HG02970 (cell line): ENCODE data around the gene CDH7.

Experiments used
- ATAC-seq: cut with Tn5 transposase; IDR thresholded peaks from one replicate; pipeline ENCODE4 v1.9.1; 2021; ENCODE audit warnings: mild to moderate bottlenecking, moderate library complexity, moderate number of reproducible peaks; ENCODE audit not compliant: unreplicated experiment, low FRiP score

The CDH7 gene

GRCh38 chr18:65750389-65751154, at the start of gene CDH7:
Gene CDH7, plus strand, starts transcription at chr18:65751012. Its CDS starts 11,831 bp downstream, at chr18:65762843.
- no peak for ATAC-seq

GRCh38 chr18:65704046-65704445, 46.8 kb upstream of the CDH7 start:
- ATAC-seq = no peak

- ATAC-seq = no peak
Measured at GRCh38 chr18:65706646-65707045, 44.2 kb upstream of the CDH7 start.

- no peak for ATAC-seq
Measured at GRCh38 chr18:65711493-65711892, 39.3 kb upstream of the CDH7 start.

- no peak for ATAC-seq
Measured at GRCh38 chr18:65721619-65722018, 29.2 kb upstream of the CDH7 start.

- ATAC-seq = no peak
Measured at GRCh38 chr18:65725251-65726050, 25.4 kb upstream of the CDH7 start.

- no peak for ATAC-seq
Measured at GRCh38 chr18:65735155-65735554, 15.7 kb upstream of the CDH7 start.

- ATAC-seq = no peak
Measured at GRCh38 chr18:65737471-65737955, 13.3 kb upstream of the CDH7 start.

- ATAC-seq = no peak
Measured at GRCh38 chr18:65746936-65747335, 3.9 kb upstream of the CDH7 start.

- no peak for ATAC-seq
Measured at GRCh38 chr18:65748321-65748720, 2.5 kb upstream of the CDH7 start.

- ATAC-seq = no peak
Measured at GRCh38 chr18:65749841-65750240, 971 bp upstream of the CDH7 start.

- ATAC-seq = no peak
Measured at GRCh38 chr18:65751155-65752085, 608 bp downstream of the CDH7 start.

- no peak for ATAC-seq
Measured at GRCh38 chr18:65752625-65753325, 2.0 kb downstream of the CDH7 start.

GRCh38 chr18:65753520-65753919, 2.7 kb downstream of the CDH7 start:
- ATAC-seq = no peak

- no peak for ATAC-seq
Measured at GRCh38 chr18:65754121-65754520, 3.3 kb downstream of the CDH7 start.

- no peak for ATAC-seq
Measured at GRCh38 chr18:65755616-65756015, 4.8 kb downstream of the CDH7 start.

- ATAC-seq = no peak
Measured at GRCh38 chr18:65760457-65760856, 9.6 kb downstream of the CDH7 start.

- ATAC-seq = no peak
Measured at GRCh38 chr18:65761636-65762295, 11.0 kb downstream of the CDH7 start.

GRCh38 chr18:65762556-65762955, 11.7 kb downstream of the CDH7 start:
- ATAC-seq = no peak
